ENCODE measurements around the gene CES1. TPM values are rescaled to one million over a fixed set of nuclear protein-coding genes. Genes with fewer than 3 reads are reported as not detected.

Gene CES1
- total and polyA plus RNA-seq, 10 of the 15 experiments (the other 5 are each of a cell fraction or from before 2014, with no cell fraction given) = 0.08 to 0.69 (median 0.27) TPM; not detected in 6

GRCh38 chr16:55849536-55849935 is 16.6 kb upstream of the CES1 start:
- ChIA-PET RAD21 (ENCODE audit: unreplicated experiment) (no interaction called here), SMC1A (ENCODE audit: uncharacterized antibody, unreplicated experiment) (no interaction called here), CTCF (interaction anchor here (1.4 kb wide), 1 partner anchor 385 kb away, joined by 4 read pairs; no protein-coding TSS in a partner anchor), POLR2A (interaction anchor here (0.6 kb wide), 1 partner anchor 1587 kb away, joined by 3 read pairs; no protein-coding TSS in a partner anchor)
- H3K36me3 ChIP-seq (ENCODE audit: control insufficient read depth in 2 of 2, insufficient read depth in 2 of 2, low read length in 1 of 2) = no peaks in the 10 kb centered on the region
- no peaks in the 10 kb centered on the region for H3K27me3 ChIP-seq (replicated peaks in 1 of 2; ENCODE audit: control insufficient read depth in 2 of 2, insufficient read depth in 2 of 2, low read length in 1 of 2)
- DNase-seq (ENCODE audit: low read depth, low spot score) (no peak), ATAC-seq (no peak), FAIRE-seq (no peak)
- H3K4me2 ChIP-seq (ENCODE audit: control insufficient read depth, insufficient read depth) = no peak overlapping the region
- no peaks in the 10 kb centered on the region for H3K79me2 ChIP-seq (ENCODE audit: control insufficient read depth, insufficient read depth, low read length)
- no peak overlapping the region for H3K4me3 ChIP-seq
- intact Hi-C loops (cut with micrococcal nuclease; ENCODE audit: unreplicated experiment) (no loop called here), in situ Hi-C loops (cut with MboI) (no loop called here)
- no peak overlapping the region for H2AFZ ChIP-seq (ENCODE audit: control insufficient read depth, low read depth, low read length)
- H3K9me3 ChIP-seq (replicated peaks; ENCODE audit: control insufficient read depth, insufficient read depth, low read length) = no peaks in the 10 kb centered on the region
- no TSS peak for BruUV-seq (replicated peaks)
- H4K20me1 ChIP-seq (ENCODE audit: control insufficient read depth, insufficient read depth) = no peaks in the 10 kb centered on the region
- WGBS (ENCODE audit: insufficient coverage, insufficient replicate concordance, low lambda C conversion rate, missing lambda C conversion rate) = 45% methylated on average over 13 of the region's 13 CpGs
- H3K9ac ChIP-seq (ENCODE audit: control insufficient read depth, insufficient read depth, low read length) = no peak overlapping the region
- H3K4me1 ChIP-seq (ENCODE audit: control insufficient read depth, insufficient read depth, low read length) = no peaks in the 10 kb centered on the region
- no peak overlapping the region for H3K27ac ChIP-seq (ENCODE audit: control insufficient read depth, insufficient read depth)
- TF ChIP-seq BMI1 (IDR thresholded peaks at IDR 0.05; ENCODE audit: borderline replicate concordance) (no peak), MEF2A (IDR thresholded peaks at IDR 0.05; ENCODE audit: insufficient read depth, low read depth, low read length) (no peak), RELA (IDR thresholded peaks at IDR 0.05; ENCODE audit: borderline replicate concordance, partially characterized antibody) (no peak), PBX3 (IDR thresholded peaks at IDR 0.05; ENCODE audit: insufficient replicate concordance, low read depth, low read length) (no peak), IRF4 (IDR thresholded peaks at IDR 0.05; ENCODE audit: low read depth, low read length) (no peak), CBX3 (IDR thresholded peaks at IDR 0.05; ENCODE audit: borderline replicate concordance, low read depth) (no peak), E4F1 (IDR thresholded peaks at IDR 0.05; ENCODE audit: borderline replicate concordance, partially characterized antibody) (no peak), GABPA (IDR thresholded peaks at IDR 0.05; ENCODE audit: low read depth) (no peak), ZNF592 (IDR thresholded peaks at IDR 0.05) (no peak), WRNIP1 (IDR thresholded peaks at IDR 0.05; ENCODE audit: borderline replicate concordance, low read depth, low read length) (no peak), CEBPZ (IDR thresholded peaks at IDR 0.05; ENCODE audit: low read depth, low read length) (no peak), GATAD2B (conservative IDR thresholded peaks at IDR 0.05; ENCODE audit: low read depth) (no peak)
